Activated naive CD4-positive, alpha-beta T cell treated with anti-CD3 and anti-CD28 coated beads, Interleukin-2, amount 50 U/mL, for 24 hours (primary cell): ENCODE results near the gene GIMD1.
A peak's percentile ranks its signal among the peaks of the same experiment; 100 is the strongest.

Experiments used
- H3K27ac Mint-ChIP-seq: one replicate; pipeline ENCODE4 v1.8.0; 2021; ENCODE audit warnings: mild to moderate bottlenecking, mixed read lengths
- H3K27me3 Mint-ChIP-seq: one replicate; pipeline ENCODE4 v1.8.0; 2021; ENCODE audit warnings: mixed read lengths
- H3K36me3 Mint-ChIP-seq: one replicate; pipeline ENCODE4 v1.8.0; 2021; ENCODE audit warnings: mixed read lengths
- H3K4me1 Mint-ChIP-seq: one replicate; pipeline ENCODE4 v1.8.0; 2021; ENCODE audit warnings: mixed read lengths
- H3K4me3 Mint-ChIP-seq: one replicate; pipeline ENCODE4 v1.8.0; 2021; ENCODE audit warnings: mild to moderate bottlenecking, mixed read lengths
- H3K9me3 Mint-ChIP-seq: one replicate; pipeline ENCODE4 v1.8.0; 2021; ENCODE audit warnings: mixed read lengths

The GIMD1 gene

DNA sequence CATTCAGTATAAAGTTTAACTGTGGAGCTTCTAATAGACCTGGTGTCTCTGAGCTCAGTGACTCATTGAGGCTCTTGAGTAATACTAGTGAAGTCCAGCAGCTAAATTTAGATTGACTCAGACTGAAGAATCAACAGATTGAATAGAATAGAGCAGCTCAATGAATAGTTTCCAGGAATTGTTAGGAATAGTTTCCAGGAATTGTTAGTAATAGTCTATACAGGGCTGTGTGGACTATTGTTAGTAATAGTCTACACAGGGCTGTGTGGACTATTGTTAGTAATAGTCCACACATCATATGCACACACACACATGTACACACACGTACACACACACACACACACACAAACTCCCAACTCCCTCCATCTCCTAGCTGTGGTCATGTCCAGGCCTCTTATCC, 3.0 kb downstream of the GIMD1 start:
- Mint-ChIP-seq H3K27me3 (peaks cover 15% of the 10 kb centered on the region), H3K36me3 (no peaks in the 10 kb centered on the region), H3K4me1 (no peaks in the 10 kb centered on the region), H3K9me3 (no peaks in the 10 kb centered on the region), H3K27ac (no peak overlapping the region), H3K4me3 (no peak overlapping the region)

DNA sequence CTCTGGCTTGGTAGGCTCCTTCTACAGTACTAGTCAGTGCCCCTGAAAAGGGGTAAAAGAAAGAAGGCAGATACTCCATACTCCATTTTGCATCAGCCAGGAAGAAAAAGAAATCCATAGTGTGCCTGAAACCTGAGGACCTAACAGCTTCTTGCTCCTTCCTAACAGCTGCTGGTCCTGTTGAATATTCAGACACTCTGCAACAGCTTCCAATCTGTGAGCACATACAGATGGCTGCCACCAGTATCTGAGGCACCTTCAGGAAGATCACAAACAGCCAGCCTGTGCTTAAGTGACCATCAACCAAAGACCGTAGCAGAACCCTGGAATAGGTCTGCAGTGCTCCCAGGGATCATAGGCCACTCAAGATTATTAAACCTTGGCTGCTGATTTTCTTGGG, 4.3 kb downstream of the GIMD1 start:
- H3K4me3 Mint-ChIP-seq: no peak overlapping the region
- H3K4me1 Mint-ChIP-seq: no peaks in the 10 kb centered on the region
- peaks cover 10% of the 10 kb centered on the region for H3K27me3 Mint-ChIP-seq
- no peaks in the 10 kb centered on the region for H3K9me3 Mint-ChIP-seq
- H3K36me3 Mint-ChIP-seq: no peaks in the 10 kb centered on the region
- H3K27ac Mint-ChIP-seq: no peak overlapping the region

DNA sequence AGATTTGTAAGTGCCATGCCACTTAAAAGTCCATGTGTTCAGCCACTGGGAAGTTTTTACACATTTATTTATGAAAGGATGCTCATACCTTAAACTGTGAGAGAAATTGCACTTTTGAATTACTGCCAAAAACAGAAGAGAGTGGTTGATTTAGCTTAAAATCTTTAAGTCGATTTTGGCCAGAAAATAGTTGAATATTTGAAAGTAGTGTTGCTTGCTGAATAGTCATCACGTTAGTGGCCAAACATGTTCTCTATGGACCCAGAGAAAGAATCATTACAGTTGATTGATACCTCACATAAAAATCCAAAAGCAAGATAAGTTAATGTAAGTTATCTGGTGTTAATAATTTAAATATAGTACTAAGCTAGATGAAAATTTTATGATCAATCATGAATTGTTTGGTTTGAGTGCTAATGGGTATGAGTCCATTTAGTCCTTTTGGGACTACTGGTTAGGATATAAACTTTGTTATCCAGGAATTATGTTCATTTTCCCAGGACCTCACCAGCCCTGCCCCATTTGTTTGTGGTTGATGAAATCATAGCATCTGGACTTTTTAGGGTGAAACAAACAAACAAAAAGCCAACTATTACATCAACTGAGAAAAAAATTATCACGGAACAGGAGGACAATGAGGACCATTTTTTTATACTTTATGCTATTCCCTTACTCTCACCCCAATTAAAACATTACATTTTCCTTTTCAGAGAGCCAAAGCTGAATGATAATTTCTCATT, 6.3 kb downstream of the GIMD1 start:
- H3K27ac Mint-ChIP-seq: no peak overlapping the region
- H3K27me3 Mint-ChIP-seq: peaks cover 9% of the 10 kb centered on the region
- H3K9me3 Mint-ChIP-seq: no peaks in the 10 kb centered on the region
- no peaks in the 10 kb centered on the region for H3K4me1 Mint-ChIP-seq
- no peaks in the 10 kb centered on the region for H3K36me3 Mint-ChIP-seq
- no peak overlapping the region for H3K4me3 Mint-ChIP-seq

DNA sequence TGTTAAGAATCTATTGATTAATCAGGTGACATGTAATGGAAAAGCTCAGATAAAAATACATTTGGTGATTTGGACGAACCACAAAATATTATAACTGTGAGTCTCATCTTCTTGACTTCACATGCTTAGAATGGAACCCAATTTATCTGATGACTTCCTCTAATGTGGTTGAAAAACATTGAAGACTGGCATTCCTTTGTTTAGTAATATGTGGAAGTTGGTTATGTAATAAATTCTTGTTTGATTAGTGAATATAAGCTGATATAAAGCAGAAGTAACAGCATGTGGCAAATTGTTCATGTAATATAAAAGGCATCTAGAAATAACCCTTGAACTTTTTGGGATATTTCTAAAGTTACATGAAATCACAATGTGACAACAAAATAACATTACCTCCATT, 9.7 kb downstream of the GIMD1 start:
- Mint-ChIP-seq H3K9me3 (no peaks in the 10 kb centered on the region), H3K4me1 (no peaks in the 10 kb centered on the region), H3K27ac (no peak overlapping the region), H3K27me3 (peaks cover 4% of the 10 kb centered on the region), H3K4me3 (no peak overlapping the region), H3K36me3 (no peaks in the 10 kb centered on the region)

DNA sequence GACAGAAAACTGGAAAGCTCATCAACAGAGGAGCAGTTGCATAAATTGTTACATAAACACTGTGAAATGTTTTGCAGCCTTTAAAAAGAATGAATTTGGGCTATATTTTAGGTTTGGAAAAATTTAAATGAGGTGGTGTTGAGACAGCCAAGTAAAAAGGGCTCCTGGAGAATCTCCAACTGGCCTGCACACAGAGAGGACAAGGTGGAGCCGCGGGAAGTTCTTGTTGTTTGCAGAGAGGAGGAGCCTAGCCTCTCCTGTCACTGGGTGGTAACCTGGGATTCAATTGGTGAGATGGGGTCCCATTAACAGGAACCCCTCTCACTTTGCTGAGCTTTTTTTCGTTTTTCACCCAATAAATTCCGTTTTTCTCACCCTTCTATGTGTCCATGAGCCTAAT, 13.4 kb downstream of the GIMD1 start:
- Mint-ChIP-seq H3K9me3 (no peaks in the 10 kb centered on the region), H3K4me1 (no peaks in the 10 kb centered on the region), H3K36me3 (peaks cover 4% of the 10 kb centered on the region), H3K27ac (no peak overlapping the region), H3K27me3 (no peaks in the 10 kb centered on the region), H3K4me3 (no peak overlapping the region)

DNA sequence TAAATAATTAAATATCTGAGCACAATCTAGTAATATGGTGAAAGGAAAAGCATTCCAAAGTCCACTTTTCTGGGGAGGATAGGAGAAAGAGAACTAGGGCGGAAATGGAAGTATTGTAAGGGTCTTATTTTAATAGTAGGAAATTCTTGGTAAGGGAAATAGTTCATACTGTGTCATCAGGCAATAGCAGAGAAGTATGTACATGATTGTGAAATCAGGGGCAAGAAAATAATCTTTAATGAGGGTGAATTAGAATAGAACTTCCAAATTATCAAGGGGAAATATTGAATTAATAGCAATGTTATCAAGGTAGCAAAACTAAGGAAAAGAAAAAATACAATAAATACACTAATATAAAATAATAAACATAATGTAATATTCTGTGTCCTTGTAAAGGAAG, 14.8 kb downstream of the GIMD1 start:
- Mint-ChIP-seq H3K4me1 (no peaks in the 10 kb centered on the region), H3K4me3 (no peak overlapping the region), H3K36me3 (peaks cover 8% of the 10 kb centered on the region), H3K9me3 (no peaks in the 10 kb centered on the region), H3K27me3 (no peaks in the 10 kb centered on the region), H3K27ac (no peak overlapping the region)

DNA sequence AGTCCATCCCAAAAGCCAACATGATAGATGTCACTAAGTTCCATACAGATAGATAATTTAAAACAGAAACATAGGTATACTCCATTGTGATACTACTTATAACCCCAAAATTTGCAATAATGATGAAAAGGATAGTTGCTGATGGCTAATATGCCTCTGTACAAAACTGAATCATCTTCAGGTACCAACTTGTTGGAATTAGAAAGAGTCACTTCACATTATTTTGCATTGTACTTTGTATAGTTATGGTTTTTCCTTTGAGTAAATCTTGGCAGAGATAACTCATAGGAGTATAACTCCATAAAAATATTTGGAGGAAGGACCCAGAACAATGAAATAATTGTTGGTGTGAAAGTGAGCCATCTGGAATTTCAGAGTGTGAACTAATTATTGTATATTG, 17.6 kb downstream of the GIMD1 start:
- peaks cover 9% of the 10 kb centered on the region for H3K36me3 Mint-ChIP-seq
- H3K27ac Mint-ChIP-seq: no peak overlapping the region
- no peaks in the 10 kb centered on the region for H3K9me3 Mint-ChIP-seq
- no peaks in the 10 kb centered on the region for H3K27me3 Mint-ChIP-seq
- H3K4me3 Mint-ChIP-seq: no peak overlapping the region
- H3K4me1 Mint-ChIP-seq: no peaks in the 10 kb centered on the region

DNA sequence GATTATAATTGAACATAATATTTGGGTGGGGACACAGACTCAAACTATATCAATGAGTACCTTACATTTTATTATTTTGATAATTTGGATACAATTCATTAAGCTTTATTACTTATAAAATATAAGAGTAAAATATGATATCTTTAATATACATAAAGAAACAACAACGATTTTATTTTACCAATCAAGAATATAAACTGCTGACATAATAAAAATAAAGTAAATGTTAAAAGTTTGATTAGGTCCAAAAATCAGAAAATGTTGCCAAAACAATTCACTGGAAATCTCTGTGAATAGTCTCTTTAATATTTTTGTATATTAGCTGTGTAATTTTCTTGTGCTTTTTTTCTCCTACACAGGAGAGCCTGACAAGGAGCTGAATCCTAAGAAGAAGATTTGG, 21.4 kb downstream of the GIMD1 start:
- H3K4me1 Mint-ChIP-seq: peaks cover 26% of the 10 kb centered on the region
- H3K27me3 Mint-ChIP-seq: no peaks in the 10 kb centered on the region
- peaks cover 25% of the 10 kb centered on the region for H3K36me3 Mint-ChIP-seq
- H3K27ac Mint-ChIP-seq: no peak overlapping the region
- no peak overlapping the region for H3K4me3 Mint-ChIP-seq
- no peaks in the 10 kb centered on the region for H3K9me3 Mint-ChIP-seq

DNA sequence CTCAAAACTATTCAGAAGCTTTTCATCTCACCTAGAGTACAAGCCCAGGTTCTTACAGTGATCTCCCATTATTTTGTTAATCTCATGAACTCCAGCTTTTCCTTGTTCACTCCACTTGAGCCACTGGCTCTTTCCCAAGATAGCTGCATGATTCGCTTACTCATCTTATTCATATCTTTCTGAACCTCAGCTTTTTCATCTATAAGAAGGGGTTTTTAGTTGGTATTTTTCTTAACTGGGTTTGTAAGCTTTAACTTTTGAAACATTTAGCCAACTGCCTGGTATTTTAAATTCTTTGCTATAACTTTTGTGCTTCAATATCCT, 24.0 kb downstream of the GIMD1 start:
- Mint-ChIP-seq H3K4me1 (peaks cover 51% of the 10 kb centered on the region), H3K4me3 (no peak overlapping the region), H3K9me3 (no peaks in the 10 kb centered on the region), H3K27me3 (no peaks in the 10 kb centered on the region), H3K36me3 (peaks cover 37% of the 10 kb centered on the region), H3K27ac (peak overlapping the region; percentile 27)

DNA sequence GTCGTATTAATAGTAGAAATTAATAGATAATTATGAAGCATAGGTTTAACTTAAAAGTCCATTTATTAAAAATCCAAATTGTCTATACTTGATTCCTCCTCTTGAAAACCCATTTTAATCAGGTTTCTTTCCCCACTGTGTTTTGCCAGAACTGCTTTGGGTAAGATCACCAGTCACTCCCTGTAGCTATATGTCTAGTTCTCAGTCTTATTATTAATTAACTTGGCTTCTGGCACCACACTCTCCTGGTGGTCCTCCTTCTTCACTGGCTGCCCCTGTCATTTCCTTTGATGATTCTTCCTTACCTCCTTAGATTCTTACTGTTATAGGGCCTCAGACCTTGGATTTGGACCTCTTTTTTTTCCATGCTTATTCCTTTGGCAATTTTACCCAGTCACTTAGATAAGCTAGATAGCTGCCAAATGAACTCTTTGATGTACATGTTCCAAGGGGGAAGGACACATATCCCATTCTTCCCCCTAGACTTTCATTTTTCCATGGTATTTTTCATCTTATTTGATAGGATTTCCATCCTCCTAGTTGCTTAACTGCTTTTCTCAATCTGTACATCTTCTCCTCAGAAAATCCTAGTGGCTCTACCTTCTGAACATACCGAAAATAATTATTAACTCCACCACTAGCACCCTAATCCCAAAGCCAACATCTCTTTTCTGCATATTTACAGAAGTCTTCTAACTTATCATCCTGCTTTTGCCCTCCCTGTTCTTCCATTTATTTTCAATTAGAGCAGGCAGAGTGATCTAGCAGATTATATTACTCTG, 24.5 kb downstream of the GIMD1 start:
- Mint-ChIP-seq H3K9me3 (no peaks in the 10 kb centered on the region), H3K27ac (peak overlapping the region; percentile 27)

DNA sequence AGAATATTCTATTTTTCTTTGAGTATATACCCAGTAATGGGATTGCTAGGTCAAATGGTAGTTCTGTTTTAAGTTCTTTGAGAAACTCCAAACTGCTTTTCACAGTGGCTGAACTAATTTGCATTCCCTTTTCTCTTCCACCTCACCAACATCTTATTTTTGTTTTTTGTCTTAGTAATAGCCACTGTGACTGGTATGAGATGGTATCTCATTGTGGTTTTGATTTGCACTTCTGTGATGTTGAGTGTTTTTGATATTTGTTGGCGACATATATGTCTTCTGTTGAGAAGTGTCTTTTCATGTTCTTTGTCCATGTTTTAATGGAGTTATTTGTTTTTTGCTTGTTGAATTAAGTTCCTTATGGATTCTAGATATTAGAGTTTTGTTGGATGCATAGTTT, 27.8 kb downstream of the GIMD1 start:
- Mint-ChIP-seq H3K27ac (no peak overlapping the region), H3K27me3 (no peaks in the 10 kb centered on the region), H3K36me3 (peaks cover 64% of the 10 kb centered on the region), H3K4me1 (peaks cover 69% of the 10 kb centered on the region), H3K9me3 (peaks cover 7% of the 10 kb centered on the region), H3K4me3 (peak overlapping the region; percentile 46)

More for the DNA sequence above, 24.5 kb downstream of the GIMD1 start:
- H3K4me1 Mint-ChIP-seq: peaks cover 56% of the 10 kb centered on the region
- H3K27me3 Mint-ChIP-seq: no peaks in the 10 kb centered on the region
- peaks cover 40% of the 10 kb centered on the region for H3K36me3 Mint-ChIP-seq
- peak overlapping the region; percentile 9 for H3K4me3 Mint-ChIP-seq

DNA sequence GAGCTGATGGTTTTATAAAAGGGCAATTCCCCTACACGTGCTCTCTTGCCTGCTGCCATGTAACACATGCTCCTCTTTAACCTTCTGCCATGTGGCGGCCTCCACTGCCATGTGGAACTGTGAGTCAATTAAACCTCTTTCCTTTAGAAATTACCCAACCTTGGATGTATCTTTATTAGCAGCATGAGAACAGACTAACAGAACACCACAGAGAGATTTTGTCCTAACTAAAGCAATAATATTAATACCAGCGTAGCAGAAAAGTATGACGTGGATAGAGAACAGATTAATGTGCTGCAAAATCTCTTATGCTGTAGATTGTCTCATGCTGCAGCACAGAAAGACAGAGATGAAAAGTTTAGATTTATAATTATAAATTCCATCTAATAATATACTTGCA, 29.1 kb downstream of the GIMD1 start:
- H3K4me3 Mint-ChIP-seq: no peak overlapping the region
- no peaks in the 10 kb centered on the region for H3K27me3 Mint-ChIP-seq
- no peak overlapping the region for H3K27ac Mint-ChIP-seq
- peaks cover 67% of the 10 kb centered on the region for H3K36me3 Mint-ChIP-seq
- peaks cover 7% of the 10 kb centered on the region for H3K9me3 Mint-ChIP-seq
- peaks cover 66% of the 10 kb centered on the region for H3K4me1 Mint-ChIP-seq

DNA sequence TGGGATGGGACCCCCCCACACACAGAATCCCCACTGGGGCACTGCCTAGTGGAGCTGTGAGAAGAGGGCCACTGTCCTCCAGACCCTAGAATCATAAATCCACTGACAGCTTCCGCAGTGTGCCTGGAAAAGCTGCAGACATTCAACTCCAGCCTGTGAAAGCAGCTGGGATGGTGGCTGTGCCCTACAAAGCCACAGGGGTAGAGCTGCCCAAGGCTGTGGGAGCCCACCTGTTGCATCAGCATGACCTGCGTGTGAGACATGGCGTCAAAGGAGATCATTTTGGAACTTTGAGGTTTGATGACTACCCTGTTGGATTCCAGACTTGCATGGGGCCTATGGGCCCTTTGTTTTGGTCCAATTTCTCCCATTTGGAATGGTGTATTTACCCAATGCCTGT, 29.9 kb downstream of the GIMD1 start:
- H3K36me3 Mint-ChIP-seq: peaks cover 65% of the 10 kb centered on the region
- peaks cover 59% of the 10 kb centered on the region for H3K4me1 Mint-ChIP-seq
- H3K27ac Mint-ChIP-seq: no peak overlapping the region
- H3K4me3 Mint-ChIP-seq: no peak overlapping the region
- H3K27me3 Mint-ChIP-seq: no peaks in the 10 kb centered on the region
- peaks cover 7% of the 10 kb centered on the region for H3K9me3 Mint-ChIP-seq

DNA sequence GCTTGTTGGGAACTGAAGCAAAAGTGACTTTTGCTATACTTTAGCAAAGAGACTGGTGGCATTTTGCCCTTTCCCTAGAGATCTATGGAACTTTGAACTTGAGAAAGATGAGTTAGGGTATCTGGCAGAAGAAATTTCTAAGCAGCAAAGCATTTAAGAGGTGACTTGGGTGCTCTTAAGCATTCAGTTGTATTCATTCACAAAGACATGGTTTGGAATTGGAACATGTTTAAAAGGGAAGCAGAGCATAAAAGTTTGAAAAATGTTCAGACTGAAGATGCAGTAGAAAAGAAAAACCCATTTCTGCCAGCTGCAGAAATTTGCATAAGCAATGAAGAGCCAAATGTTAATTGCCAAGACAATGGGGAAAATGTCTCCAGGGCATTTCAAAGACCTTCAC, 30.7 kb downstream of the GIMD1 start:
- Mint-ChIP-seq H3K27ac (no peak overlapping the region), H3K4me3 (no peak overlapping the region), H3K9me3 (peaks cover 7% of the 10 kb centered on the region), H3K4me1 (peaks cover 55% of the 10 kb centered on the region), H3K36me3 (peaks cover 67% of the 10 kb centered on the region), H3K27me3 (no peaks in the 10 kb centered on the region)

DNA sequence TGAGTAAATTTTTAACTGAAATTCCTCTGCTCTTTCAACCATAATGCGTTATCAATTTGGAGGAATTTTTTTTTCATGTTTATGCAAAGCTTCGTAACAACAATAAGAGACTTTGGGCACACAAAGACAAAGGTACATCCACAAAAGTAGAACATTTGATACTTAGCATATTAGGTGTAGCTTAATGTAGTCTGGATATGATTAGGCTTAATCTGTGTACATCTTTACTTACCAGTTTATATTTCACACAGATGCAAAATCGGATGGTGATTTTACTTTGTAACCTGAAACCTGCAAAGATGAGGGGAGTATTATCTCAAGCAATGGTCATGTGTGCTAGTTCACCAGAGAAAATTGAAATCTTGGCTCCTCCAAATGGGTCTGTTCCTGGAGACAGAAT, 32.0 kb downstream of the GIMD1 start:
- H3K27me3 Mint-ChIP-seq: no peaks in the 10 kb centered on the region
- peaks cover 66% of the 10 kb centered on the region for H3K36me3 Mint-ChIP-seq
- no peak overlapping the region for H3K4me3 Mint-ChIP-seq
- peaks cover 45% of the 10 kb centered on the region for H3K4me1 Mint-ChIP-seq
- H3K9me3 Mint-ChIP-seq: peaks cover 7% of the 10 kb centered on the region
- H3K27ac Mint-ChIP-seq: no peak overlapping the region

DNA sequence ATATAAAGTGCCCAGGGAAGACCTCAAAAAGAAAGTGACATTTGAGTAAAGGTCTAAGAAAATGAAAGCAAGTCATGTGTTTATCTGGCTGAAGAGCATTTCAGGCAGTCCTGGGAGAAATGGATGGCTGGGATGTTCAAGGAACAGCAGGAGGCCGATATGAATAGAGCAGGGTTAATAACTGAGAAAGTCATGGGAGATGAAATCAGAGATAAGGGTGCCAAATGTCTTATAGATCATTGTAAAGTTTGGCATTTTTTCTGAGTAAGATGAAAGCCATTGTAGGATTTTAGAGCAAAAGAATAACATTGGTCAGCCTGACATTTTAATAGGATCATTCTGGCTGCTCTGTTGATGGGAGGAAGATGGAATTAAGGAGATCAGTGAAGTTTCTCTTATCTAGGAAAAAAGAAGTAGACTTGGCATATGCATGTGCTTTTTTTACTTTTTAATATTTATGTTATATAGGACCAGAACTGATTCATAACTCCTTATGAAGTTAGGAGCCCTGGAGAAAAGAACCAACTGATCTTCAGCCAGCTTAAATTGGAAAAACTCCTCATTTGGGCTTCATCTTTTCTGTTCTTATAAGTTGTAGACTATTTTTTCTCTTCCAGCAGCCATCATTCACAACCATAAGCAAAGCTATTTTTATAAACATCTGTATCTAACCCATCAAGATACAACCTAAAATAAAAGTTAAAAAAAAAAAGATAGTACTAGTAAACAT, 33.7 kb downstream of the GIMD1 start:
- H3K27ac Mint-ChIP-seq: no peak overlapping the region
- peaks cover 7% of the 10 kb centered on the region for H3K9me3 Mint-ChIP-seq
- peaks cover 59% of the 10 kb centered on the region for H3K36me3 Mint-ChIP-seq
- peaks cover 34% of the 10 kb centered on the region for H3K4me1 Mint-ChIP-seq
- no peak overlapping the region for H3K4me3 Mint-ChIP-seq
- no peaks in the 10 kb centered on the region for H3K27me3 Mint-ChIP-seq
